Natural killer cell treated with Interleukin-12 subunit alpha and Interleukin-12 subunit beta and Interleukin-15 and Interleukin-18, amount 100 ng/mL, for 72 hours (primary cell): ENCODE measurements around the gene PBX4. TPM values are rescaled to one million over a fixed set of nuclear protein-coding genes. Genes with fewer than 3 reads are reported as not detected.
A peak's percentile ranks its signal among the peaks of the same experiment; 100 is the strongest.
"Not testable (repeated sequence)": the region's sequence is repeated elsewhere in the genome, so short reads cannot be mapped to it uniquely, and the experiment has no call there.

Experiments
- ATAC-seq, 2 donors: fragments of 150-1000 bp; cut with Tn5 transposase in 1 of 2; sonication (Bioruptor Pico), chemical (Tn5 transposase) in 1 of 2; 2 replicates each; pipeline ENCODE4 v1.10.0; 2021
- DNase-seq: peaks from one replicate; pipeline ENCODE4 v3.0.0; 2022; ENCODE audit warnings: low spot score
- H3K27ac Mint-ChIP-seq, 2 donors: 1 replicate in 1 of 2; 2 replicates in 1 of 2; pipeline ENCODE4 v1.8.0; 2022; ENCODE audit warnings: mixed read lengths in 2 of 2, mild to moderate bottlenecking in 1 of 2, moderate library complexity in 1 of 2
- H3K27me3 Mint-ChIP-seq, 2 donors: 1 replicate in 1 of 2; 2 replicates in 1 of 2; pipeline ENCODE4 v1.8.0; 2022; ENCODE audit warnings: mixed read lengths in 2 of 2
- H3K36me3 Mint-ChIP-seq: one replicate; pipeline ENCODE4 v1.8.0; 2022; ENCODE audit warnings: mixed read lengths
- H3K4me1 Mint-ChIP-seq, 2 donors: 1 replicate in 1 of 2; 2 replicates in 1 of 2; pipeline ENCODE4 v1.8.0; 2022; ENCODE audit warnings: low read depth in 2 of 2, mixed read lengths in 2 of 2, mild to moderate bottlenecking in 1 of 2
- H3K4me3 Mint-ChIP-seq: one replicate; pipeline ENCODE4 v1.8.0; 2022; ENCODE audit warnings: mixed read lengths
- H3K9me3 Mint-ChIP-seq: 2 replicates; pipeline ENCODE4 v1.8.0; 2022; ENCODE audit warnings: mixed read lengths
- total RNA-seq, 2 donors: library from RNA; stranded (reverse); gene quantifications; one replicate each; pipeline ENCODE4 v1.2.3, GENCODE V29; 2022

The PBX4 gene
- total RNA-seq, 2 donors from 2014 or later = 26.3 to 80.1 TPM

DNA sequence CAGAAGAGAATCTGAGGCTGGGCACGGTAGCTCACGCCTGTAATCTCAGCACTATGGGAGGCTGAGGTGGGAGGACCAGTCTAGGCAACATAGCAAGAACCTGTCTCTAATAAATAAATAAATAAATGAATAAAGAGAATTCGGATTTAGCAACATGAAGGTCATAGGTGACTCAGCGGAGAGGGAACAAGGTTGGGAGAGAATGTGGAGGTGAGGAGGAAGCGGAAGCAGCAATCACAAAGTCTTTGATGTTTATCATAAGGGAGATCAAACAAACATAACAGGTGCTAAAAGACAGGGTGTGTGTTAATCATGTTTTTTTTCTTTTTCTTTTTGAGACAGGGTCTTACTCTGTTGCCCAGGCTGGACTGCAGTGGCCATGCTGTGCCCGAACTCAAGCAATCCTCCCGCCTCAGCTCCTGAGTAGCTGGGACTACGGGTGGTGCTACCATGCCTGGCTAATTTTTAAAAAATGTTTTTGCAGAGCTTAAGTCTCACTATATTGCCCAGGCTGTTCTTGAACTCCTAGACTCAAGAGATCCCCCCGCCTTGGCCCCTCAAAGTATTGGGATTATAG lies 16.3 kb downstream of the PBX4 start:
- no peak for DNase-seq
- no peaks in the 10 kb centered on the region for H3K27me3 Mint-ChIP-seq
- H3K36me3 Mint-ChIP-seq = peaks cover 8% of the 10 kb centered on the region
- ATAC-seq = no peak
- H3K4me1 Mint-ChIP-seq = peaks cover 38 to 40% of the 10 kb centered on the region in 2 donors
- no peak overlapping the region for H3K4me3 Mint-ChIP-seq
- no peaks in the 10 kb centered on the region for H3K9me3 Mint-ChIP-seq
- peak overlapping the region; percentile 80 to 81 for H3K27ac Mint-ChIP-seq

DNA sequence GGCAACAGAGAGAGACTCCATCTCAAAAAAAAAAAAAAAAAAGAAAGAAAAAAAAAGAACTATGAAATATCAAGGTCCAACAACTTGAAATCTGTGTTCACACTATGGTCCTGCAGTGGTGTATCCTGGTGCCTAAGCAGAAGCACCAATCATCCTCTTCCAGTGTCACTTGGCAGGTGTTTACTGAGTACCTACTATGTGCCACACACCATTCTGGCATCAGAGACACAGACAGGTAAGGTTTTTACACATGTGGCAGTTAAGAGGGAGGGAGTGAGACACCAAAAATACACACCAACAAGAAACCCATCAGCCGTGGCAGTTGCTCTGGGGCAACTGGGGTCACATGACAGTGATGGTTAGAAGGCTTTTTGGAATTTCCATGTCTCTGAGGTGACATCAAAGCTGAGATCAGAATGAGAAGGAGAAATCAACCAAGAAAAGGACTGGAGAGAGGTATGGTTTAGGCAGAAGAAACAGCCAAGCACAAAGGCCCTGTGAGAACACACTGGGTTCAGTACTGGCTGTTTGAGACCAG lies 17.6 kb downstream of the PBX4 start:
- H3K27ac Mint-ChIP-seq = peak overlapping the region; percentile 80 to 81
- H3K4me3 Mint-ChIP-seq = peak overlapping the region; percentile 44
- no peaks in the 10 kb centered on the region for H3K9me3 Mint-ChIP-seq
- H3K27me3 Mint-ChIP-seq = no peaks in the 10 kb centered on the region
- peaks cover 8% of the 10 kb centered on the region for H3K36me3 Mint-ChIP-seq
- peaks cover 36 to 39% of the 10 kb centered on the region in 2 donors for H3K4me1 Mint-ChIP-seq
- no peak for ATAC-seq
- DNase-seq = no peak

DNA sequence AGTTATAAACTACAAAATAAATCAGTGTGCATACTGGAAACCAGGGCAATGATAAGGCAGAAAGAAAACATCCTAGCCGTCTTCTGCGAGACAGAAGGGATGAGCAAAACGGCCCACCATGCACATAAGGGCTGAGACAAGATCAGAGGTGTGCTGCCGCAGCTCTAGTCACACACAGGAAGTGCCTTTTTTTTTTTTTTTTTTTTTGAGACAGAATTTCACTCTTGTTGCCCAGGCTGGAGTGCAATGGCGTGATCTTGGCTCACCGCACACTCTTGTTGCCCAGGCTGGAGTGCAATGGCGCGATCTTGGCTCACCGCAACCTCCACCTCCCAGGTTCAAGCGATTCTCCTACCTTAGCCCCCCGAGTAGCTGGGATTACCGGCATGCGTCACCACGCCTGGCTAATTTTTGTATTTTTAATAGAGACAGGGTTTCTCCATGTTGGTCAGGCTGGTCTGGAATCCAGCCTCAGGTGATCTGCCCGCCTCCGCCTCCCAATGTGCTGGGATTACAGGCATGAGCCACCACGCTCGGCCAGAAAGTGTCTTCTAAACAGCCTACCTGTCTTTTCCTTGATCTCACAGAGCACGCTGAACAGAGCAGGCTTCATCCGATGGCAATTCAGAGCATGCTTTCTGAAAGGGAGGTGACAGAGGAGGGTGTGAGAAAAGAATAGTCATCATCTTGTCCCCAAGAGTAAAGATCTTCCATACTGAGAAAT lies 19.6 kb downstream of the PBX4 start:
- peak overlapping the region; percentile 74 for H3K4me3 Mint-ChIP-seq
- not testable (repeated sequence) for H3K9me3 Mint-ChIP-seq, DNase-seq, H3K27me3 Mint-ChIP-seq, H3K36me3 Mint-ChIP-seq
- peak; percentile 75 to 77 for ATAC-seq
- H3K27ac Mint-ChIP-seq = peak overlapping the region; percentile 89 to 94
- H3K4me1 Mint-ChIP-seq = peaks cover 42 to 47% of the 10 kb centered on the region in 2 donors

DNA sequence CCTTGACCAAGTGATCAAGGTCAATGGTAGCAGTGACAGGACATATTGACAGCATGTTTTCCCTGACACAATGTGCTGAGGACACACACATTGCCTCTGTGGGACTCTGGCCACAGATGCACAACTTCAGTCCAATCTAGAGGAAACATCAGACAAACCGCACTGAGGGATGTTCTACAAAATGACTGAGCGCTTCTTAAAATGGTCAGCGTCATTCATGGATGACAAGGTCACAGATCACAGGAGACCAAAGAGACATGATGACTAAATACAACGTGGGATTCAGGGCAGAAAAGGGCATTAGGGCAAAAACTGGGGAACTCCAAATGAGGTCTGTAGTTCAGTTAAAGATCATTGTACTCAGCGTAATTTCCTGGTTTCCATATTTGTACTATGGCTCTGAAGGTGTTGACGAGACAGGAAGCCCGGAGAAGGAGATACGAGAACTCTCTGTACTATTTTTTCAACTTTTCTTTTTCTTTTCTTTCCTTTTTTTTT lies 20.6 kb downstream of the PBX4 start:
- Mint-ChIP-seq H3K27ac (peak overlapping the region; percentile 89 to 94), H3K27me3 (no peaks in the 10 kb centered on the region), H3K9me3 (no peaks in the 10 kb centered on the region), H3K36me3 (peaks cover 8% of the 10 kb centered on the region), H3K4me3 (peak overlapping the region; percentile 74), H3K4me1 (peaks cover 40 to 44% of the 10 kb centered on the region in 2 donors)
- DNase-seq = peak; percentile 65
- peak; percentile 81 to 89 for ATAC-seq

DNA sequence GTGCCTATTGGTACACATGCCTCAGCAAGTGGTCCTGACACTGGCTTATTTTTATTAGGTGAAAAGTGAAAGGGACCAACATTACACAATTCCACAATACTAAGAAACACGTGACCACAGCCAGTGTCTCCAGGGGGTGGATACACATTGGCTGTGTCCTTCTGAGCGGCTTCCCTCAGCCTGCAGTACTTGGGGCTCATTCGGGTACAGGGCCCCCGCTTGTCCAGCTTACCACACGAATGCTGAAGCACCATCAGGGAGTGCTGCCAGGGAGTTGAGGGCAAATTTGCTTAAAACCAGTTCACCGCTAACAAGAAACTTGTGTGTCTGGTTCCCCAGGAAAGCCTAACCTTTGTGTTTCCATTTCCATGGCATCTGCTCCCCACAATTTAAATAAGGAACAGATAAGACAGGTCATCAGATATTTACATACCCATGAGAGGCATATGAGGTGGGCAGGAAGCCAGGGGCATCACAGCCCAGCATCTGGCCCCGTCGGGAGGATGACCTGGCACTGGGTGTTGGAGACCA lies 23.3 kb downstream of the PBX4 start:
- Mint-ChIP-seq H3K36me3 (no peaks in the 10 kb centered on the region), H3K27me3 (no peaks in the 10 kb centered on the region), H3K27ac (peak overlapping the region; percentile 89 to 94), H3K4me1 (peaks cover 33 to 41% of the 10 kb centered on the region in 2 donors), H3K9me3 (no peaks in the 10 kb centered on the region), H3K4me3 (peak overlapping the region; percentile 63)
- no peak for DNase-seq
- ATAC-seq = no peak

DNA sequence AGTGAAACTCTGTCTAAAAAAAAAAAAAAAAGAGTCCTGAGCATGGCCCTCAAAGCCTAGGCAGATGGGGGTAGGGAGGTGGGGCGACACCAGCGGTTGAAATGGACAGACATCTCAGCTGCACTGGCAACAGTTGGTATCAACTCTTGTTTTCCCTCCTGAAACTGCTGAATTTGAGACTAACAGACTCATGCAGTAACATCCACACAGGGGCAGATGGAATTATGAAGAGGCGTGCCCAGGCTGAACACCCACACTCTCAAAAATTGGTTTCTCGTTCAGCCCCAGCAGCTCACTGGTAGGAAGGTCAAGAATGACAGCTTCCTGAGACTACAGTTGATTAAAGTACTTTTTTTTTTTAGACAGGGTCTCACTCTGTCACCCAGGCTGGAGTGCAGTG lies 24.1 kb downstream of the PBX4 start:
- H3K27me3 Mint-ChIP-seq = no peaks in the 10 kb centered on the region
- H3K36me3 Mint-ChIP-seq = no peaks in the 10 kb centered on the region
- peaks cover 40 to 48% of the 10 kb centered on the region in 2 donors for H3K4me1 Mint-ChIP-seq
- DNase-seq (no peak), ATAC-seq (no peak)
- H3K9me3 Mint-ChIP-seq = no peaks in the 10 kb centered on the region
- peak overlapping the region; percentile 41 for H3K4me3 Mint-ChIP-seq
- H3K27ac Mint-ChIP-seq = peak overlapping the region; percentile 58 to 69

DNA sequence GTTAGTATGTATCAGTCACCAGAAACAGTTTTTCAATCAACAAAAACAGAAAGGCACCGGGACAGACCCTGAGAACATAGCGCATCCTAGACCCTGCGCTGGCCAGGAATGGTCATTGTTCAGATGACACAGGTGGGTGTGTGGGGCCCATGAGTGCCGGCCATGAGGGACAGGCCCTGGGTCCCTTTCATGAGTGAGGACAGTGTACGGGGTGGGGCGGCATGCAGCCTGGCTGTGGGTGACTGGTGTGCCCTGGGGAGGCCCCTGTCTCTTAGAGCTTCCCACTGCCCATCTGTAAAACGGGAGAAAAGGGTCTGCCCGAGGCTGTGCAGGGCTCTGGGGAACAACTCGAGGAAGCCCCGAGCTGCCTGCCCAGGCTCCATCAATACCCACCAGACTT lies 25.8 kb downstream of the PBX4 start:
- Mint-ChIP-seq H3K4me1 (peaks cover 37 to 45% of the 10 kb centered on the region in 2 donors), H3K4me3 (no peak overlapping the region), H3K27ac (peak overlapping the region; percentile 92 to 94), H3K36me3 (no peaks in the 10 kb centered on the region), H3K27me3 (no peaks in the 10 kb centered on the region), H3K9me3 (no peaks in the 10 kb centered on the region)
- no peak for ATAC-seq
- DNase-seq = no peak

DNA sequence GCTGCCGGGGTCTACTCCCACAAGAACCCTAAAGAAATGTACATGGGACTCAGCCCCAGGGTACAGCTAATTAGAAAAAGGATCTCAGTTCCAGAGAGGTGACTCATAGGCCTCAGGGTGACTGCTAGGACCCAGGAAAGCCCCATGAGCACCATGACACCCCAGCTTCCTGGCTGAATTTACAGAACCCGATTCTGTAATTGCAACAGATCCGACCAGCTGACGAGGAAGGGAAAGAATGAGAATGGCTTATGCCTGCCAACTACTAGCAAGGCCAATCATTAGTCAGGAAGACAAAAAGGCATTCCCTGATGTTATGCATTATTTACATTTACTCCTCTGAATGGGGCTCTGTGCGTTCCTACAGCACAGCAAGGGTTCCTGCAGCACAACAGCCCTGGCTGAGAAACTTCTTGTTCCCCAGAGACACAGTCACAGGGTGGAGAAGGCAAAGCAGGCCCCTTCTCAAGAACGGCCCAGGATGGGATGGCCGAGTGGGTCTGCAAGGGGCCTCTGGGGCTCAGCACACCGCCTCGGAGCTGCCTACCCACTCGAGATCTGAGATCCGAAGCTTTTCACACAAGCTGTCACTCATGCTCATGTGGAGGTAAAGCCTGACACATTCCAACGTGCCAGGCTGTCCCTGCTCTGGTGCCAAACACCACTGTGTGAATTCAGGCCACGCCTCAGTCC lies 27.2 kb downstream of the PBX4 start:
- DNase-seq = peak; percentile 80
- Mint-ChIP-seq H3K4me1 (peaks cover 30 to 39% of the 10 kb centered on the region in 2 donors), H3K27me3 (no peaks in the 10 kb centered on the region), H3K4me3 (peak overlapping the region; percentile 65), H3K9me3 (no peaks in the 10 kb centered on the region), H3K27ac (peak overlapping the region; percentile 92 to 94), H3K36me3 (no peaks in the 10 kb centered on the region)
- ATAC-seq = peak; percentile 90 to 92

DNA sequence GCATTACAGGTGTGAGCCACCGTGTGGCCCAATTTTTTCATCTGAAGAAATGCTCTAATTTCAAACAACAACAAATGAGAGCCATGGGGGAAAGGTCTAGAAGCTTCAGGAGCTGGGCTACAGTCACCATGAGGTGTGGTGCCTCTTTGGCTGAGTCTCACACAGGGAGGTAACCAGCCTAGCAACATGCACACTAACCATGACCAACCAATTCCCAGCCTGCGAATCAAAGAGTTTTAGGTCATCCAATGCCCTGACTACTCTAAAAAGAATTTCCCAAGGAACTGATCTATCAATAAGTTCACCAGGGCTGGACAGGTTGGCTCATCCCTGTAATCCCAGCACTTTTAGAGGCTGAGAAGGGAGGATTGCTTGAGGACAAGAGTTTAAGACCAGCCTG lies 29.9 kb downstream of the PBX4 start:
- H3K4me3 Mint-ChIP-seq = peak overlapping the region; percentile 65
- DNase-seq = no peak

DNA sequence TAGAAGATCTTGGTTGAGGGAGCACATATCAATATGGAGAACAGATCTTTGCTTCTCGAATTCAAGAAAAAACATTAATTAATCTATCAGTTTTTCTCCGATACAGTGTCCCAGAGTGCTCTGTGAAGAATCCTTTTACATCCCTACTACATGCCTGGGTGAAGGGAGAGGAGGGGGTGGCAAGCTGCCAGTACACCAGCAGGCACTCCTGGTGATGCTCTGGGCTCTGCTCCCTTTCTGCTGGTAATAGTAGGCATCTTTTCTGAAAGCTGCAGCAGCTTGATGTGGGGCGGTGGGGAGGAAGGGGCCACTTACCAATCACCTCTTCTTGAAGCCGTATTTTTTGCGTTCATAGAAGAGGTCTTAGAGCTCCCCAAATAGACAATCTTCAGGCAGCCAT lies 30.7 kb downstream of the PBX4 start:
- no peaks in the 10 kb centered on the region for H3K9me3 Mint-ChIP-seq
- H3K36me3 Mint-ChIP-seq = peaks cover 6% of the 10 kb centered on the region
- peak overlapping the region; percentile 65 for H3K4me3 Mint-ChIP-seq
- peaks cover 29 to 30% of the 10 kb centered on the region in 2 donors for H3K4me1 Mint-ChIP-seq
- H3K27me3 Mint-ChIP-seq = no peaks in the 10 kb centered on the region
- no peak for ATAC-seq
- DNase-seq = no peak
- peak overlapping the region; percentile 92 to 94 for H3K27ac Mint-ChIP-seq

More for the DNA sequence above, 29.9 kb downstream of the PBX4 start:
- peaks cover 29 to 30% of the 10 kb centered on the region in 2 donors for H3K4me1 Mint-ChIP-seq
- H3K36me3 Mint-ChIP-seq = peaks cover 6% of the 10 kb centered on the region
- H3K27ac Mint-ChIP-seq = peak overlapping the region; percentile 92 to 94
- H3K27me3 Mint-ChIP-seq = no peaks in the 10 kb centered on the region
- no peaks in the 10 kb centered on the region for H3K9me3 Mint-ChIP-seq
- no peak for ATAC-seq

DNA sequence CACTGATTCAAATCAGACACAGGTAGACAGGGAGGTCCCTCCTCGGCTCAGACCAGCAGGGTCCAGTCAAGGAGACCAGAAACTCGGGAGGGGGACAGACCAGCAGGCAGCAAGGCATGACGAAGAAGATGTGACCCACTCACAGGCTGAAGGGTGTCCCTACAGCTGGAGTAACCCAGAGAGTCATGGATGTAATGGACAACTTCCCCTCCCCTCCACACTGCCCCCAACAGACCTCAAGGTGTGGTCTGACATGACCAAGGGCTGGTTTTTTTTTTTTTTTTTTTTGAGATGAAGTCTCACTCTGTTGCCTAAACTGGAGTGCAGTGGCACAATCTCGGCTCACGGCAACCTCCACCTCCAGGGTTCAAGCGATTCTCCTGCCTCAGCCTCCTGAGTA lies 34.1 kb downstream of the PBX4 start:
- peaks cover 12 to 18% of the 10 kb centered on the region in 2 donors for H3K4me1 Mint-ChIP-seq
- H3K36me3 Mint-ChIP-seq = peaks cover 6% of the 10 kb centered on the region
- H3K4me3 Mint-ChIP-seq = no peak overlapping the region
- DNase-seq (no peak), ATAC-seq (no peak)
- H3K9me3 Mint-ChIP-seq = no peaks in the 10 kb centered on the region
- H3K27ac Mint-ChIP-seq = no peak overlapping the region
- no peaks in the 10 kb centered on the region for H3K27me3 Mint-ChIP-seq

DNA sequence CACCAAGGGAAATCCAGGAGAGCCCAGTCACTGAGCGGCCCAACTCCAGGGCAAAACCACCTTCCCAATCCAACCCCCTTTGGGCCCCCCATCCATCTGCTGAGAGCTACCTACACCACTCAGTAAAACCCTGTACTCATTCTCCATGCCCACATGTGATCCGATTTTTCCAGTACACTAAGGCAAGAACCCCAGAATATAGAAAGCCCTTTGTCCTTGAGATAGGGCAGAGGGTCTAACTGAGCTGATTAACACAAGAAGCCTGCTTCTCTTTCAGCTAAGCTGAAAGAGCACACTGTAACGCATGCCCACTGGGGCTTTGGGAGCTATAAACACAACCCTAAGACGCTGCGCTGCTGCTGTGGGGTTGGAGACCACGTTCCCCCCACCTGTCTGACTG lies 36.0 kb downstream of the PBX4 start:
- peak overlapping the region in 1 of 2 donors; percentile 77 for H3K27ac Mint-ChIP-seq
- no peak for DNase-seq

DNA sequence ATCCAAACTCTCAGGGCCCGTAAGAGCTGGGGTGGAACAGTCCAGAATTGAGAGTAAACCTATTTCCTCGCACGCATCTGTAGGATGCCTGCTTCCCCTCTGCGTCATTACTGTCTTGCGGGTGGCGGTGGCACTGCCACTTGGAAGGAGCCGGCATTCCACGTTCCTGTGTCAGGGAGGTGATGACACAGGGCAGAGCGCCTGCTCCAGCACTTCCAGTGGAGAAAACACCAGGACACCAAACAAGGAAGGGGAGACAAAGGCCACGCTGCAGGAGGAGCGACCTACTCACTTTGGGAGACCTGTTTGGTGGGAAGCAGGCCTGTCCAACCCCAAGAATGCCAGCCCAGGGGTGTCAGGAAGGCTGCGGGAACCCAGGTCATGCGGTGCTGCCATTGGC lies 37.1 kb downstream of the PBX4 start:
- no peak for ATAC-seq
- no peak for DNase-seq
- no peaks in the 10 kb centered on the region for H3K9me3 Mint-ChIP-seq
- no peaks in the 10 kb centered on the region for H3K27me3 Mint-ChIP-seq
- H3K4me1 Mint-ChIP-seq = peaks cover 0 to 9% of the 10 kb centered on the region in 2 donors
- H3K27ac Mint-ChIP-seq = peak overlapping the region in 1 of 2 donors; percentile 77
- no peak overlapping the region for H3K4me3 Mint-ChIP-seq
- peaks cover 6% of the 10 kb centered on the region for H3K36me3 Mint-ChIP-seq

More for the DNA sequence above, 36.0 kb downstream of the PBX4 start:
- H3K4me3 Mint-ChIP-seq = no peak overlapping the region
- no peaks in the 10 kb centered on the region for H3K9me3 Mint-ChIP-seq
- H3K4me1 Mint-ChIP-seq = peaks cover 0 to 9% of the 10 kb centered on the region in 2 donors
- peaks cover 6% of the 10 kb centered on the region for H3K36me3 Mint-ChIP-seq
- no peaks in the 10 kb centered on the region for H3K27me3 Mint-ChIP-seq
- no peak for ATAC-seq
